Measurements from ENCODE around the gene ZNF320. TPM values are rescaled to one million over a fixed set of nuclear protein-coding genes. Genes with fewer than 3 reads are reported as not detected.

Gene ZNF320
- total RNA-seq = 4.3 and 9.0 TPM in 2 replicates

GRCh38 chr19:52897138-52897935 lies at the start of gene ZNF320:
ZNF320 (minus strand) TSS chr19:52897635; CDS start chr19:52890255, 7,380 bp downstream.

GRCh38 chr19:52922841-52923777 lies 25.7 kb upstream of the ZNF320 start, which contains the start of gene ZNF888:
ZNF888 (minus strand) TSS chr19:52923428; CDS start chr19:52917873, 5,555 bp downstream.

GRCh38 chr19:52857378-52858191 lies 39.9 kb downstream of the ZNF320 start, which contains the start of gene ZNF468:
ZNF468 (minus strand) TSS chr19:52857619; CDS start chr19:52854272, 3,347 bp downstream.

Other genes starting within 250 kb of the ZNF320 start
- 5.9 and 11.3 TPM in 2 replicates for gene ZNF611, start 162.6 kb downstream of the ZNF320 start, total RNA-seq
- 2.5 and 4.0 TPM in 2 replicates for gene ZNF600, start 110.8 kb downstream of the ZNF320 start, total RNA-seq
- gene ZNF28, start 76.0 kb downstream of the ZNF320 start, total RNA-seq = 11.7 and 14.4 TPM in 2 replicates
- 12.3 and 12.5 TPM in 2 replicates for gene ZNF468, start 40.0 kb downstream of the ZNF320 start, total RNA-seq
- 3.9 and 8.3 TPM in 2 replicates for gene ZNF888, start 25.8 kb upstream of the ZNF320 start, total RNA-seq
- gene ZNF816, start 65.2 kb upstream of the ZNF320 start, total RNA-seq = 4.7 and 5.0 TPM in 2 replicates
- gene ERVV-1, start 116.3 kb upstream of the ZNF320 start, total RNA-seq = not detected in 2 replicates
- gene ERVV-2, start 147.1 kb upstream of the ZNF320 start, total RNA-seq = not detected in 2 replicates
- 13.2 and 17.8 TPM in 2 replicates for gene ZNF160, start 205.8 kb upstream of the ZNF320 start, total RNA-seq
- 4.8 and 5.3 TPM in 2 replicates for gene ZNF415, start 235.3 kb upstream of the ZNF320 start, total RNA-seq